GM19468 (cell line): ENCODE measurements around the gene GJD4.

Source experiments
- ATAC-seq: cut with Tn5 transposase; IDR thresholded peaks from one replicate; pipeline ENCODE4 v1.9.1; 2021; ENCODE audit warnings: mild to moderate bottlenecking, moderate library complexity, moderate number of reproducible peaks; ENCODE audit not compliant: unreplicated experiment; ENCODE audit errors: extremely low read depth

GJD4 gene

GRCh38 chr10:35577926-35578617 lies 27.1 kb upstream of the GJD4 start:
- no peak for ATAC-seq

GRCh38 chr10:35578618-35578956 lies 26.6 kb upstream of the GJD4 start:
- no peak for ATAC-seq

- ATAC-seq, result no peak
These were observed 26.0 kb upstream of the GJD4 start for GRCh38 chr10:35579116-35579515.

GRCh38 chr10:35579726-35580422 lies 25.3 kb upstream of the GJD4 start:
- ATAC-seq, result no peak

GRCh38 chr10:35580423-35580770 lies 24.7 kb upstream of the GJD4 start:
- ATAC-seq, result no peak

GRCh38 chr10:35581655-35582054 lies 23.5 kb upstream of the GJD4 start:
- no peak for ATAC-seq

- no peak for ATAC-seq
These were observed 20.2 kb upstream of the GJD4 start for GRCh38 chr10:35584946-35585345.

GRCh38 chr10:35585356-35585755 lies 19.8 kb upstream of the GJD4 start:
- ATAC-seq, result no peak

GRCh38 chr10:35585903-35586535 lies 19.1 kb upstream of the GJD4 start:
- ATAC-seq, result no peak

GRCh38 chr10:35588836-35589235 lies 16.3 kb upstream of the GJD4 start:
- no peak for ATAC-seq

GRCh38 chr10:35592441-35592840 lies 12.7 kb upstream of the GJD4 start:
- ATAC-seq, result no peak

GRCh38 chr10:35594115-35595079 lies 10.7 kb upstream of the GJD4 start:
- no peak for ATAC-seq

GRCh38 chr10:35595106-35595505 lies 10.0 kb upstream of the GJD4 start:
- ATAC-seq, result no peak

GRCh38 chr10:35598379-35598778 lies 6.8 kb upstream of the GJD4 start:
- ATAC-seq, result no peak

- ATAC-seq, result no peak
These were observed 4.9 kb upstream of the GJD4 start for GRCh38 chr10:35600193-35600592.

GRCh38 chr10:35606430-35606829 lies 1.3 kb downstream of the GJD4 start:
- no peak for ATAC-seq

- no peak for ATAC-seq
These were observed 2.6 kb downstream of the GJD4 start for GRCh38 chr10:35607475-35608327.

- no peak for ATAC-seq
These were observed 3.2 kb downstream of the GJD4 start for GRCh38 chr10:35608328-35608672.

- ATAC-seq, result no peak
These were observed 6.6 kb downstream of the GJD4 start for GRCh38 chr10:35611750-35612149.
